ENCODE measurements around the gene GABRG3. TPM values are rescaled to one million over a fixed set of nuclear protein-coding genes. Genes with fewer than 3 reads are reported as not detected.

Gene GABRG3
- total and polyA plus RNA-seq, 2 donors from 2014 or later: not detected

DNA sequence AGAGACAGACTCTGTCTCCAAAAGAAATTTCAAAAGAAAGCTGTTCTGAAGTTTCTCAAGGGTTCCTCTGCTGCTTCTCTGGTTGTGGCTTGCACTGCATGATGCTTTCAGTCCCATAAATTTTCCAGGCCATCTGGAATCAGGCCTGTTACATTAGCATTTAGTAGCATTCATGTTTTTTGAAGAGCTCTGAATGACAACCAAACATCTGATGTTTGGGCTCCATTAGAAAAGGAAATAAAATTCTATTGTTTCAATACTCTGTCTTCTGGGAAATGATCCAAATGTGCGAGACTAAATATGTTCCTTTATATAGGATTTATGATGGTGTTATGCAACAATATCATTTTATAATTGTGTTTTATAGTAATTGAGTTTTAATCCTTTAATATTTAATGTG, 455.8 kb downstream of the GABRG3 start:
- no peak overlapping the region for H3K9ac ChIP-seq (ENCODE audit: low read length in 3 of 3)
- intact Hi-C loops (cut with DNase I): no loop called here
- H3K4me1 ChIP-seq (ENCODE audit: control insufficient read depth in 2 of 3, insufficient read depth in 2 of 3, low read depth in 1 of 3, low read length in 3 of 3): no peaks in the 10 kb centered on the region
- H3K4me3 ChIP-seq (ENCODE audit: low read length in 3 of 3): no peak overlapping the region
- TF ChIP-seq, protein P1, sequence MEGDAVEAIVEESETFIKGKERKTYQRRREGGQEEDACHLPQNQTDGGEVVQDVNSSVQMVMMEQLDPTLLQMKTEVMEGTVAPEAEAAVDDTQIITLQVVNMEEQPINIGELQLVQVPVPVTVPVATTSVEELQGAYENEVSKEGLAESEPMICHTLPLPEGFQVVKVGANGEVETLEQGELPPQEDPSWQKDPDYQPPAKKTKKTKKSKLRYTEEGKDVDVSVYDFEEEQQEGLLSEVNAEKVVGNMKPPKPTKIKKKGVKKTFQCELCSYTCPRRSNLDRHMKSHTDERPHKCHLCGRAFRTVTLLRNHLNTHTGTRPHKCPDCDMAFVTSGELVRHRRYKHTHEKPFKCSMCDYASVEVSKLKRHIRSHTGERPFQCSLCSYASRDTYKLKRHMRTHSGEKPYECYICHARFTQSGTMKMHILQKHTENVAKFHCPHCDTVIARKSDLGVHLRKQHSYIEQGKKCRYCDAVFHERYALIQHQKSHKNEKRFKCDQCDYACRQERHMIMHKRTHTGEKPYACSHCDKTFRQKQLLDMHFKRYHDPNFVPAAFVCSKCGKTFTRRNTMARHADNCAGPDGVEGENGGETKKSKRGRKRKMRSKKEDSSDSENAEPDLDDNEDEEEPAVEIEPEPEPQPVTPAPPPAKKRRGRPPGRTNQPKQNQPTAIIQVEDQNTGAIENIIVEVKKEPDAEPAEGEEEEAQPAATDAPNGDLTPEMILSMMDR (IDR thresholded peaks at IDR 0.05; ENCODE audit: borderline replicate concordance, extremely low read depth, insufficient read depth): no peak
- DNase-seq (peak in 2 of 5 donors; percentile 14 to 48), FAIRE-seq (no peak)
- no peak overlapping the region for H3K27ac ChIP-seq (ENCODE audit: low read depth in 2 of 2, low read length in 2 of 2)
- H3K27me3 ChIP-seq (ENCODE audit: control insufficient read depth, insufficient read depth, low read length): no peaks in the 10 kb centered on the region
- H3K9me3 ChIP-seq (ENCODE audit: control insufficient read depth in 2 of 3, insufficient read depth in 1 of 3, low read length in 3 of 3): peaks cover 0 to 7% (median 0%) of the 10 kb centered on the region in 3 donors
- no peaks in the 10 kb centered on the region for H3K36me3 ChIP-seq (ENCODE audit: control insufficient read depth in 2 of 3, insufficient read depth in 3 of 3, low read length in 3 of 3)

DNA sequence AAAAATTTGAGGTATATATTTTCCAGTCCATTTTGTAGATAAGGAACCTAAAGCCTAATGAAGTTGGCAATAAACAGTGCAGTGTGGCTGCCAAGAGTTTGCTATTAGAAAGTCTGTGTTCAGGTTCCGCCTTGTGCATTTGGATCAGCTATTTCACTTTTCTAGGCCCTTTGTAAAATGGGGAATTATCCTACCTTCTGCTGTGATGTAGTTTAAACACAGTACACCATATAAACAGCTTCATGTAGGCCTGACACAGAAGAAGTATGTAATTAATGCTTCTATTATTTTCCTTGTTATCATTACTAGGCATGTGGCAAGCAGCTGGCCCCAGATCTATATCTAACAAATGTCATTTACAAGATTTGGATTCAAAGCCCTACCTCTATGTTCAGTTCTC, 456.3 kb downstream of the GABRG3 start:
- TF ChIP-seq, protein P1 (IDR thresholded peaks at IDR 0.05; ENCODE audit: borderline replicate concordance, extremely low read depth, insufficient read depth): no peak
- peak in 2 of 5 donors; percentile 5 to 19 for DNase-seq
- H3K9ac ChIP-seq (ENCODE audit: low read length in 3 of 3): no peak overlapping the region
- H3K27ac ChIP-seq (ENCODE audit: low read depth in 2 of 2, low read length in 2 of 2): no peak overlapping the region
- no peaks in the 10 kb centered on the region for H3K27me3 ChIP-seq (ENCODE audit: control insufficient read depth, insufficient read depth, low read length)
- peaks cover 0 to 7% (median 0%) of the 10 kb centered on the region in 3 donors for H3K9me3 ChIP-seq (ENCODE audit: control insufficient read depth in 2 of 3, insufficient read depth in 1 of 3, low read length in 3 of 3)
- no peaks in the 10 kb centered on the region for H3K36me3 ChIP-seq (ENCODE audit: control insufficient read depth in 2 of 3, insufficient read depth in 3 of 3, low read length in 3 of 3)
- intact Hi-C loops (cut with DNase I): no loop called here
- no peak overlapping the region for H3K4me3 ChIP-seq (ENCODE audit: low read length in 3 of 3)
- no peak for FAIRE-seq
- no peaks in the 10 kb centered on the region for H3K4me1 ChIP-seq (ENCODE audit: control insufficient read depth in 2 of 3, insufficient read depth in 2 of 3, low read depth in 1 of 3, low read length in 3 of 3)

DNA sequence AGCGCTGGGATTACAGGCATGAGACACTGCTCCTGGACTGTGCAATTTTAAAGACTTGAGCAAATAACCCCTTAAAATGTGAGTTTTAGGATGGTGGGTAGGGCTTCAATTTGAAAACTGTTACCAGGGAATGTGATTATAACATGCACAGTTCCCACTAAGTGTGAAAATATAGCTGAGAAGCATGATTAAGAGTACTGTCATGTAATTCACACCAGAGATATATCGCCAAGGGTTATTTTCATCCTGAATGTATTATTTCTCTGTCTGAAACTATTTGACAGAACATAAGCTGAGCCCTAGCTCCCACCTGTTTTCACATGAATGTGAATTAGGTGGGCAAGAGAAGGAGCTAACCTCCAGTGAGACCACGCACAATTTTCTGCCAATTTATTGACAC, 457.2 kb downstream of the GABRG3 start:
- no peak overlapping the region for H3K4me3 ChIP-seq (ENCODE audit: low read length in 3 of 3)
- TF ChIP-seq, protein P1 (IDR thresholded peaks at IDR 0.05; ENCODE audit: borderline replicate concordance, extremely low read depth, insufficient read depth): no peak
- no peak overlapping the region for H3K27ac ChIP-seq (ENCODE audit: low read depth in 2 of 2, low read length in 2 of 2)
- no peak for DNase-seq
- H3K9ac ChIP-seq (ENCODE audit: low read length in 3 of 3): no peak overlapping the region
- peaks cover 0 to 7% (median 0%) of the 10 kb centered on the region in 3 donors for H3K9me3 ChIP-seq (ENCODE audit: control insufficient read depth in 2 of 3, insufficient read depth in 1 of 3, low read length in 3 of 3)
- no peaks in the 10 kb centered on the region for H3K36me3 ChIP-seq (ENCODE audit: control insufficient read depth in 2 of 3, insufficient read depth in 3 of 3, low read length in 3 of 3)
- no peak for FAIRE-seq
- intact Hi-C loops (cut with DNase I): no loop called here
- H3K27me3 ChIP-seq (ENCODE audit: control insufficient read depth, insufficient read depth, low read length): no peaks in the 10 kb centered on the region
- no peaks in the 10 kb centered on the region for H3K4me1 ChIP-seq (ENCODE audit: control insufficient read depth in 2 of 3, insufficient read depth in 2 of 3, low read depth in 1 of 3, low read length in 3 of 3)

DNA sequence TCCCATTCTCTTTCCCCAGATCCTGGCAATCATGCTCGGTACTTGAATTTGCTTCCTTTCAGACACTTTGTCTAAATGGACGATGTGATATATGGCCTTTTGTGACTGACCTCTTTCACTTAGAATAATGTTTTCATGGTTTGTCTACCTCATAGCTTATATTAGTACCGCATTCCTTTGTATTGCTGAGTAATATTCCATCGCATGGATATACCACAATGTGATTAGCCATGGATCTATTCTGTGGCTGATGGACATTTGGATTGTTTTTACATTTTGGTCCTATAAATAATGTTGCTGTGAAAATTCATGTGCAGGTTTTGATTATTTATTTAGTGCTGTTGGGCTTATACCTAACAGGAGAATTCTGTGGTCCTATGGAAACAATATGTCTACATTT, 458.6 kb downstream of the GABRG3 start:
- H3K9ac ChIP-seq (ENCODE audit: low read length in 3 of 3): no peak overlapping the region
- FAIRE-seq: no peak
- TF ChIP-seq, protein P1 (IDR thresholded peaks at IDR 0.05; ENCODE audit: borderline replicate concordance, extremely low read depth, insufficient read depth): no peak
- no peaks in the 10 kb centered on the region for H3K4me1 ChIP-seq (ENCODE audit: control insufficient read depth in 2 of 3, insufficient read depth in 2 of 3, low read depth in 1 of 3, low read length in 3 of 3)
- no peaks in the 10 kb centered on the region for H3K36me3 ChIP-seq (ENCODE audit: control insufficient read depth in 2 of 3, insufficient read depth in 3 of 3, low read length in 3 of 3)
- no peaks in the 10 kb centered on the region for H3K27me3 ChIP-seq (ENCODE audit: control insufficient read depth, insufficient read depth, low read length)
- H3K27ac ChIP-seq (ENCODE audit: low read depth in 2 of 2, low read length in 2 of 2): no peak overlapping the region
- H3K9me3 ChIP-seq (ENCODE audit: control insufficient read depth in 2 of 3, insufficient read depth in 1 of 3, low read length in 3 of 3): peaks cover 0 to 7% (median 0%) of the 10 kb centered on the region in 3 donors
- H3K4me3 ChIP-seq (ENCODE audit: low read length in 3 of 3): no peak overlapping the region
- intact Hi-C loops (cut with DNase I): no loop called here
- no peak for DNase-seq
